ENCODE data around the gene KIF11. TPM values are rescaled to one million over a fixed set of nuclear protein-coding genes. Genes with fewer than 3 reads are reported as not detected.

KIF11 gene
- total RNA-seq, 1 experiment from 2014 or later, result 27.3 TPM

GRCh38 chr10:92547676-92548075 is 45.3 kb upstream of the KIF11 start:
- POLR2A ChIA-PET, result no interaction called here
- H3K36me3 Mint-ChIP-seq (ENCODE audit: insufficient read depth, unreplicated experiment), result peaks cover 46% of the 10 kb centered on the region
- no peak for DNase-seq (ENCODE audit: unreplicated experiment)
- H3K9me3 Mint-ChIP-seq (ENCODE audit: unreplicated experiment), result no peaks in the 10 kb centered on the region
- no peak overlapping the region for H3K4me3 Mint-ChIP-seq (ENCODE audit: unreplicated experiment)
- CTCF ChIA-PET, result no interaction called here
- H3K27me3 Mint-ChIP-seq (ENCODE audit: insufficient read depth, unreplicated experiment), result no peaks in the 10 kb centered on the region
- TF ChIP-seq CTCF (IDR thresholded peaks at IDR 0.05; ENCODE audit: unreplicated experiment), result no peak
- intact Hi-C loops (cut with micrococcal nuclease), result no loop called here
- peaks cover 14% of the 10 kb centered on the region for H3K4me1 Mint-ChIP-seq (ENCODE audit: insufficient read depth, unreplicated experiment)
- no peak overlapping the region for H3K27ac Mint-ChIP-seq (ENCODE audit: low read depth, unreplicated experiment)
- no TSS peak for BruUV-seq (replicated peaks)

GRCh38 chr10:92550924-92551323 is 42.0 kb upstream of the KIF11 start:
- Mint-ChIP-seq H3K27me3 (ENCODE audit: insufficient read depth, unreplicated experiment) (no peaks in the 10 kb centered on the region), H3K36me3 (ENCODE audit: insufficient read depth, unreplicated experiment) (peaks cover 73% of the 10 kb centered on the region), H3K4me3 (ENCODE audit: unreplicated experiment) (no peak overlapping the region), H3K4me1 (ENCODE audit: insufficient read depth, unreplicated experiment) (no peaks in the 10 kb centered on the region), H3K9me3 (ENCODE audit: unreplicated experiment) (peaks cover 8% of the 10 kb centered on the region), H3K27ac (ENCODE audit: low read depth, unreplicated experiment) (no peak overlapping the region)
- no TSS peak for BruUV-seq (replicated peaks)
- ChIA-PET POLR2A (interaction anchor here (0.7 to 0.9 kb wide), 2 partner anchors 22 to 86 kb away, joined by 3 to 4 read pairs; no protein-coding TSS in a partner anchor), CTCF (interaction anchor here (1.5 kb wide), 1 partner anchor 14 kb away, joined by 7 read pairs; no protein-coding TSS in a partner anchor)
- TF ChIP-seq CTCF (IDR thresholded peaks at IDR 0.05; ENCODE audit: unreplicated experiment), result no peak
- DNase-seq (ENCODE audit: unreplicated experiment), result no peak
- intact Hi-C loops (cut with micrococcal nuclease), result no loop called here

GRCh38 chr10:92552310-92552709 is 40.6 kb upstream of the KIF11 start:
- Mint-ChIP-seq H3K27ac (ENCODE audit: low read depth, unreplicated experiment) (no peak overlapping the region), H3K4me1 (ENCODE audit: insufficient read depth, unreplicated experiment) (no peaks in the 10 kb centered on the region), H3K4me3 (ENCODE audit: unreplicated experiment) (no peak overlapping the region), H3K36me3 (ENCODE audit: insufficient read depth, unreplicated experiment) (peaks cover 74% of the 10 kb centered on the region), H3K9me3 (ENCODE audit: unreplicated experiment) (peaks cover 8% of the 10 kb centered on the region), H3K27me3 (ENCODE audit: insufficient read depth, unreplicated experiment) (no peaks in the 10 kb centered on the region)
- intact Hi-C loops (cut with micrococcal nuclease), result no loop called here
- no peak for DNase-seq (ENCODE audit: unreplicated experiment)
- CTCF ChIA-PET, result interaction anchor here (0.6 to 1.5 kb wide), 4 partner anchors 8 to 117 kb away, joined by 3 to 7 read pairs (median 3); no protein-coding TSS in a partner anchor
- no peak for TF ChIP-seq CTCF (IDR thresholded peaks at IDR 0.05; ENCODE audit: unreplicated experiment)
- POLR2A ChIA-PET, result no interaction called here
- BruUV-seq (replicated peaks), result no TSS peak

GRCh38 chr10:92553959-92554358 is 39.0 kb upstream of the KIF11 start:
- ChIA-PET POLR2A (interaction anchor here (0.8 kb wide), 1 partner anchor 14 kb away, joined by 3 read pairs; no protein-coding TSS in a partner anchor), CTCF (no interaction called here)
- H3K36me3 Mint-ChIP-seq (ENCODE audit: insufficient read depth, unreplicated experiment), result peaks cover 73% of the 10 kb centered on the region
- no peaks in the 10 kb centered on the region for H3K4me1 Mint-ChIP-seq (ENCODE audit: insufficient read depth, unreplicated experiment)
- intact Hi-C loops (cut with micrococcal nuclease), result no loop called here
- no TSS peak for BruUV-seq (replicated peaks)
- no peak overlapping the region for H3K4me3 Mint-ChIP-seq (ENCODE audit: unreplicated experiment)
- H3K27me3 Mint-ChIP-seq (ENCODE audit: insufficient read depth, unreplicated experiment), result no peaks in the 10 kb centered on the region
- DNase-seq (ENCODE audit: unreplicated experiment), result no peak
- H3K9me3 Mint-ChIP-seq (ENCODE audit: unreplicated experiment), result peaks cover 8% of the 10 kb centered on the region
- TF ChIP-seq CTCF (IDR thresholded peaks at IDR 0.05; ENCODE audit: unreplicated experiment), result no peak
- H3K27ac Mint-ChIP-seq (ENCODE audit: low read depth, unreplicated experiment), result no peak overlapping the region
